ENCODE measurements around the gene SASH3.

SASH3 gene

GRCh38 chrX:129836827-129837226 is 57.1 kb downstream of the SASH3 start:
- Histone ChIP-seq H3K9me3 (ENCODE audit: control insufficient read depth, insufficient read depth, low read length) (no peaks in the 10 kb centered on the region), H3K27ac (ENCODE audit: low read depth, low read length) (no peak overlapping the region), H3K9me2 (replicated peaks; ENCODE audit: control insufficient read depth, low read length) (no peaks in the 10 kb centered on the region), H3K36me3 (ENCODE audit: control insufficient read depth, low read length) (peaks cover 16% of the 10 kb centered on the region), H3K4me2 (ENCODE audit: low read length) (no peak overlapping the region), H3K4me1 (ENCODE audit: control insufficient read depth, low read length) (peaks cover 5% of the 10 kb centered on the region; the same call in 1 of the 2 replicates), H3K4me3 (ENCODE audit: low read length) (no peak overlapping the region), H4K20me1 (ENCODE audit: control insufficient read depth, insufficient read depth, low read depth, low read length) (no peaks in the 10 kb centered on the region), H3K79me2 (ENCODE audit: control insufficient read depth, low read length) (peaks cover 9% of the 10 kb centered on the region), H3K27me3 (ENCODE audit: control insufficient read depth, low read length) (no peaks in the 10 kb centered on the region), H3F3A (ENCODE audit: control insufficient read depth, insufficient read depth) (no peaks in the 10 kb centered on the region)
- TF ChIP-seq, protein P1, sequence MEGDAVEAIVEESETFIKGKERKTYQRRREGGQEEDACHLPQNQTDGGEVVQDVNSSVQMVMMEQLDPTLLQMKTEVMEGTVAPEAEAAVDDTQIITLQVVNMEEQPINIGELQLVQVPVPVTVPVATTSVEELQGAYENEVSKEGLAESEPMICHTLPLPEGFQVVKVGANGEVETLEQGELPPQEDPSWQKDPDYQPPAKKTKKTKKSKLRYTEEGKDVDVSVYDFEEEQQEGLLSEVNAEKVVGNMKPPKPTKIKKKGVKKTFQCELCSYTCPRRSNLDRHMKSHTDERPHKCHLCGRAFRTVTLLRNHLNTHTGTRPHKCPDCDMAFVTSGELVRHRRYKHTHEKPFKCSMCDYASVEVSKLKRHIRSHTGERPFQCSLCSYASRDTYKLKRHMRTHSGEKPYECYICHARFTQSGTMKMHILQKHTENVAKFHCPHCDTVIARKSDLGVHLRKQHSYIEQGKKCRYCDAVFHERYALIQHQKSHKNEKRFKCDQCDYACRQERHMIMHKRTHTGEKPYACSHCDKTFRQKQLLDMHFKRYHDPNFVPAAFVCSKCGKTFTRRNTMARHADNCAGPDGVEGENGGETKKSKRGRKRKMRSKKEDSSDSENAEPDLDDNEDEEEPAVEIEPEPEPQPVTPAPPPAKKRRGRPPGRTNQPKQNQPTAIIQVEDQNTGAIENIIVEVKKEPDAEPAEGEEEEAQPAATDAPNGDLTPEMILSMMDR (IDR thresholded peaks at IDR 0.05; ENCODE audit: low read depth, low read length, poor library complexity, severe bottlenecking): no peak
- TF ChIP-seq EZH2phosphoT487 (IDR thresholded peaks at IDR 0.05; ENCODE audit: borderline replicate concordance, low read length): no peak

DNA sequence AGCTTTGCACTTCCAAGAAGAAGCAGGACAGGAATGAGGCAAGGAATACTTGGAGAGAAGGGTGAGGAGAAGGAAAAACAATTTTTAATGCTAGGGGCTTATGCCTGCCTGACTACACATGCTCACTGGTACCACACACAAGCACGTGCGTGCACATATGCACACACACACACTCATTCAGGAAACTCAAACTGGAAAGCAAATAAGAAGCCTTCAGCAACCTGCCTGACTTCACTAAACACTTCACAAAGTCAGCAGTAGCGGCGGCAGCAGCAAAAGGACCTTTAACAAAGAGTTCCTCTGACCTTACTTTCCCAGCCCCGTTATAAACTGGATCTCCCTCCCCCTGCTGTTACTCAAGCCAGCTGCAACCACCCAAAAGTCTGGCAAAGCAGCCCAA is 60.6 kb downstream of the SASH3 start:
- Histone ChIP-seq H3K4me1 (ENCODE audit: control insufficient read depth, low read length) (peaks cover 20% of the 10 kb centered on the region), H3K4me2 (ENCODE audit: low read length) (0 out of 2 replicates have a peak overlapping the region, but pooled peaks have one; percentile 14), H3F3A (ENCODE audit: control insufficient read depth, insufficient read depth) (no peaks in the 10 kb centered on the region), H4K20me1 (ENCODE audit: control insufficient read depth, insufficient read depth, low read depth, low read length) (no peaks in the 10 kb centered on the region), H3K27me3 (ENCODE audit: control insufficient read depth, low read length) (no peaks in the 10 kb centered on the region), H3K4me3 (ENCODE audit: low read length) (no peak overlapping the region), H3K36me3 (ENCODE audit: control insufficient read depth, low read length) (peaks cover 16% of the 10 kb centered on the region), H3K79me2 (ENCODE audit: control insufficient read depth, low read length) (peaks cover 15% of the 10 kb centered on the region), H3K27ac (ENCODE audit: low read depth, low read length) (no peak overlapping the region), H3K9me2 (replicated peaks; ENCODE audit: control insufficient read depth, low read length) (no peaks in the 10 kb centered on the region), H3K9me3 (ENCODE audit: control insufficient read depth, insufficient read depth, low read length) (no peaks in the 10 kb centered on the region)
- TF ChIP-seq, protein P1 (IDR thresholded peaks at IDR 0.05; ENCODE audit: low read depth, low read length, poor library complexity, severe bottlenecking): no peak
- no peak for TF ChIP-seq EZH2phosphoT487 (IDR thresholded peaks at IDR 0.05; ENCODE audit: borderline replicate concordance, low read length)

DNA sequence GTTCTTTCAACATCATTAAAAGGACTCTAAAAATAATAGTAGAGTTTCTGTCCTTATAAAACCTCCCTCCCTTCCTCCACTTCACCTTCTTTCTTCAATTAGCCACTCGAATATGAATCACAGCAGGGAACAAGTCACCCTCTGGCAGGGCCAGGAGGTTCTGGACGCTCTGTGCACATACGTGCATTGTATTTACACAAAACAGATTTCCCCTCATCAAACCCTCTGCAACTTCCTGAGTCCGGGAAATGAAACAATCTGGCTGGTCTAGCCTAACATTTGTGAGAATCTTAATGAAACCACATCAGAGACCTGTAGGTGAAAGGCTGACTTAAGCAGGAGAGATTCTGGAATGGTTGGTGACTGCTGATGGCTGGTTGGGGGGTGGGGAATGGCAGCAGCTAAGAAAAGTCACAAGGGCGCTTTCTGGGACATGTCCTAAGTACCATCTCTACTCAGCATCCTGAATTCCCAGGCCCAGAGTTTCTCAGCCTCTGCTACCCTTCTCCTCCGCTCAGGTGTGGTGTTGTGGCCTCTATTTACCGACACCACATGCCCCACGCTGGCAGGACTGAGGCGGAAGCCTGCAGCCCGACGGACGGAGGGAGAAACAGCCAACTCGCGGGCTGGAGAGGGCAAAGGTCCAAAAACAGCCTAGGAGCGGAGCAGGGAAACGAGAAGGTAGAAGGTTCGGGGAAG is 62.9 kb downstream of the SASH3 start:
- no peak for TF ChIP-seq EZH2phosphoT487 (IDR thresholded peaks at IDR 0.05; ENCODE audit: borderline replicate concordance, low read length)
- TF ChIP-seq, protein P1 (IDR thresholded peaks at IDR 0.05; ENCODE audit: low read depth, low read length, poor library complexity, severe bottlenecking): no peak
- H4K20me1 ChIP-seq (ENCODE audit: control insufficient read depth, insufficient read depth, low read depth, low read length): no peaks in the 10 kb centered on the region
- H3K36me3 ChIP-seq (ENCODE audit: control insufficient read depth, low read length): peaks cover 10% of the 10 kb centered on the region
- H3K27ac ChIP-seq (ENCODE audit: low read depth, low read length): no peak overlapping the region
- H3K4me3 ChIP-seq (ENCODE audit: low read length): peak overlapping the region; percentile 90
- H3K27me3 ChIP-seq (ENCODE audit: control insufficient read depth, low read length): no peaks in the 10 kb centered on the region
- peaks cover 15% of the 10 kb centered on the region for H3K79me2 ChIP-seq (ENCODE audit: control insufficient read depth, low read length)
- H3K9me2 ChIP-seq (replicated peaks; ENCODE audit: control insufficient read depth, low read length): no peaks in the 10 kb centered on the region
- H3K4me1 ChIP-seq (ENCODE audit: control insufficient read depth, low read length): peaks cover 20% of the 10 kb centered on the region
- H3F3A ChIP-seq (ENCODE audit: control insufficient read depth, insufficient read depth): no peaks in the 10 kb centered on the region
- no peaks in the 10 kb centered on the region for H3K9me3 ChIP-seq (ENCODE audit: control insufficient read depth, insufficient read depth, low read length)
- H3K4me2 ChIP-seq (ENCODE audit: low read length): peak overlapping the region; percentile 84
